Activated naive CD4-positive, alpha-beta T cell treated with anti-CD3 and anti-CD28 coated beads for 36 hours (primary cell): Measurements from ENCODE around the gene CSF3. TPM values are rescaled to one million over a fixed set of nuclear protein-coding genes. Genes with fewer than 3 reads are reported as not detected.
"Not testable (repeated sequence)": the region's sequence is repeated elsewhere in the genome, so short reads cannot be mapped to it uniquely, and the experiment has no call there.

Experiments
- CTCF ChIA-PET: fragments of 350-600 bp; sonication (Branson Sonifier 250); formaldehyde crosslinking; loops from one replicate; lab custom pipeline; 2021; ENCODE audit warnings: antibody characterized with exemption; lab: Charles Lee
- DNase-seq: peaks from one replicate; pipeline ENCODE4 v3.0.0-alpha.2; 2020
- H3K27ac Mint-ChIP-seq: one replicate; pipeline ENCODE4 v1.8.0; 2021; ENCODE audit warnings: mild to moderate bottlenecking, mixed read lengths
- H3K27me3 Mint-ChIP-seq: one replicate; pipeline ENCODE4 v1.8.0; 2021; ENCODE audit warnings: low read depth, mixed read lengths
- H3K36me3 Mint-ChIP-seq: one replicate; pipeline ENCODE4 v1.8.0; 2021; ENCODE audit warnings: low read depth, mixed read lengths
- H3K4me1 Mint-ChIP-seq: one replicate; pipeline ENCODE4 v1.8.0; 2021; ENCODE audit warnings: low read depth, mixed read lengths
- H3K4me3 Mint-ChIP-seq: one replicate; pipeline ENCODE4 v1.8.0; 2021; ENCODE audit warnings: mild to moderate bottlenecking, moderate library complexity, mixed read lengths
- H3K9me3 Mint-ChIP-seq: one replicate; pipeline ENCODE4 v1.8.0; 2021; ENCODE audit warnings: mixed read lengths
- intact Hi-C: fragments of 100-400 bp; cut with micrococcal nuclease; formaldehyde crosslinking; loops from one replicate; pipeline ENCODE4 v1.15.1; 2023
- total RNA-seq, 2 experiments: library from RNA; stranded (reverse); gene quantifications; one replicate each; pipeline ENCODE4 v1.2.3, GENCODE V29; 2021

CSF3 gene
- total RNA-seq, 2 experiments from 2014 or later = not detected

DNA sequence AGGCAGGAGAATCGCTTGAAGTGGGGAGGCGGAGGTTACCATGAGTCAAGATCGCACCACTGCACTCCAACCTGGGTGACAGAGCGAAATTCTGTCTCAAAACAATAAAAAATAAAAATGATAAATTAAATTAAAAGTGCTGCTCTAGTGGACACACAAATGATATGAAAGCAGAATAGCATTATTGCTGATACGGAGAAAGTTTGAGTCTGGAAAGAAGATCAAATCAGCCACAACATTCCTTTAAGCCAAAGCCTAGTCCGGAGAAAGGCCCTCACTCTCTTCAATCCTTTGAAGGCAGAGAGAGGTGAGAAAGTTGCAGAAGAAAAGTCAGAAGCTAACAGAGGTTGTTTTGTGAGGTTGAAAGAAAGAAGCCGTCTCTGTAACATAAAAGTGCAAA, 15.1 kb upstream of the CSF3 start:
- CTCF ChIA-PET = no interaction called here
- Mint-ChIP-seq H3K36me3 (peaks cover 15% of the 10 kb centered on the region), H3K4me1 (peaks cover 6% of the 10 kb centered on the region), H3K27me3 (no peaks in the 10 kb centered on the region), H3K4me3 (no peak overlapping the region), H3K27ac (no peak overlapping the region), H3K9me3 (no peaks in the 10 kb centered on the region)
- intact Hi-C loops = no loop called here
- DNase-seq = no peak

DNA sequence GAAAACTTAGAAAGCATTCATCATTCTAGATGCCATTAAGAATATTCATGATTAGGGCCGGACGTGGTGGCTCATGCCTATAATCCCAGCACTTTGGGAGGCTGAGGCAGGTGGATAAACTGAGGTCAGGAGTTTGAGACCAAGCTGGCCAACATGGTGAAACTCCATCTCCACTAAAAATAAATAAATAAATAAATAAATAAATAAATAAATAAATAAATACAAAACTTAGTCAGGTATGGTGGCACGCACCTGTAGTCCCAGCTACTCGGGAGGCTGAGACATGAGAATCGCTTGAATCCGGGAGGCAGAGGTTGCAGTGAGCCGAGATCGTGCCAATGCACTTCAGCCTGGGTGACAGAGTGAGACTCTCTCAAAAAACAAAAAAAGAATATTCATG, 13.9 kb upstream of the CSF3 start:
- H3K27me3 Mint-ChIP-seq, H3K4me1 Mint-ChIP-seq, intact Hi-C loops, H3K4me3 Mint-ChIP-seq, DNase-seq, H3K9me3 Mint-ChIP-seq, H3K27ac Mint-ChIP-seq, H3K36me3 Mint-ChIP-seq: not testable (repeated sequence)
- CTCF ChIA-PET = interaction anchor here (0.5 kb wide), 1 partner anchor 63 kb away, joined by 5 read pairs; no protein-coding TSS in a partner anchor

DNA sequence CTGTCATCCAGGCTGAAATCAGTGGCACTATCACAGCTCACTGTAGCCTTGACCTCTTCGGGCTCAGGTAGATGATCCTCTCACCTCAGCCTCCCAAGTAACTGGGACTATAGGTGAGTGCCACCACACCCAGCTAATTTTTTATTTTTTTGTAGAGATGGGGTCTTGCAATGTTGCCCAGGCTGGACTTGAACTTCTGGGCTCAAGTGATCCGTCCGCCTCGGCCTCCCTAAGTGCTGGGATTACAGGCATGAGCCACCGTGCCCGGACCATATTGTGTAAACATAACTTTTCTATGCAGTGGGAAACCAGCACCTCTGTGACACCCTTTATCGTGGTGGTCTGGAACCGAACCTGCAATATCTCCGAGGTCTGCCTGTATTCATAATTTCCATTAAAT, 11.2 kb upstream of the CSF3 start:
- Mint-ChIP-seq H3K4me1 (peaks cover 4% of the 10 kb centered on the region), H3K9me3 (no peaks in the 10 kb centered on the region), H3K36me3 (no peaks in the 10 kb centered on the region), H3K27me3 (no peaks in the 10 kb centered on the region), H3K4me3 (no peak overlapping the region), H3K27ac (no peak overlapping the region)
- intact Hi-C loops = no loop called here
- CTCF ChIA-PET = no interaction called here
- DNase-seq = no peak

DNA sequence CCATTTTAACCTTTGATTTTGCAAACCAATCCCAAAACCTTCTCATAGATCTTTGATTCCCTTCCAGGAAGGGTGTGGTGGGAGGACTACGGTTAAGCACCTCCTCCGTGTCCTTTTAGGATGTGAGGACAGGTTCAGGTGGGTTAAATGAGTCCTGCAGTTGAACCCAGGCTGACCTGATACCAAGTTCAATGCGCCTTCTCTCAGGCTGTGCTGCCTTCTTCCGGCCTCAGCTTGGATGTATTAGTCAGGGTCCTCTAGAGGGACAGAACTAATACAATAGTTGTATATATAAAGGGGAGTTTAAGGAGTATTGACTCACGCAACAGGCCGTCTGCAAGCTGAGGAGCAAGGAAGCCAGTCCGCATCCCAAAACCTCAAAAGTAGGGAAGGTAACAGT, 10.5 kb upstream of the CSF3 start:
- Mint-ChIP-seq H3K9me3 (no peaks in the 10 kb centered on the region), H3K27ac (no peak overlapping the region), H3K36me3 (no peaks in the 10 kb centered on the region), H3K4me1 (no peaks in the 10 kb centered on the region), H3K4me3 (no peak overlapping the region), H3K27me3 (no peaks in the 10 kb centered on the region)
- intact Hi-C loops = no loop called here
- CTCF ChIA-PET = interaction anchor here (1.5 kb wide), 1 partner anchor 23 kb away, joined by 5 read pairs; no protein-coding TSS in a partner anchor
- DNase-seq = no peak

DNA sequence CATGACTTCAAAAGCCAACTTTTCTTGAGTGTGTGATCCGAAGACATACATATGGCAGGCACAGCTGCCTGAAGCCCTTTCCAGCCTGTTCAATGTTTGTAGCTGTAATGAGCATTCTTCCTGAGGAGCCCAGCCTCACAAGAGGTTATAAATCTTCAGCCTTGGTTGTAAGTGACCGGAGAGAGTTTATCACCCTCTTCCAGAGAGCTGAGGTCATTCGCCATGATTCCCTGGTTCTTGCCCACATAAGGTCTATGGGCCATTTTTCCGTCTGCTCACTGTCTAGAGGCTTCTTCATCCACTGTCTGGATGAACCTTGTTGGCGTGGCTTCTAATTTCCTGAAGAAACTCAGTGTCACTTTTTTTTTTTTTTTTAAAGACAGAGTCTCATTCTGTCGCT, 9.7 kb upstream of the CSF3 start:
- H3K27ac Mint-ChIP-seq = no peak overlapping the region
- no peaks in the 10 kb centered on the region for H3K9me3 Mint-ChIP-seq
- DNase-seq = no peak
- H3K27me3 Mint-ChIP-seq = no peaks in the 10 kb centered on the region
- intact Hi-C loops = no loop called here
- no peaks in the 10 kb centered on the region for H3K36me3 Mint-ChIP-seq
- CTCF ChIA-PET = interaction anchor here (0.7 to 1.5 kb wide), 3 partner anchors 22 to 187 kb away, joined by 3 to 5 read pairs (median 3); no protein-coding TSS in a partner anchor
- no peak overlapping the region for H3K4me3 Mint-ChIP-seq
- H3K4me1 Mint-ChIP-seq = peaks cover 7% of the 10 kb centered on the region

DNA sequence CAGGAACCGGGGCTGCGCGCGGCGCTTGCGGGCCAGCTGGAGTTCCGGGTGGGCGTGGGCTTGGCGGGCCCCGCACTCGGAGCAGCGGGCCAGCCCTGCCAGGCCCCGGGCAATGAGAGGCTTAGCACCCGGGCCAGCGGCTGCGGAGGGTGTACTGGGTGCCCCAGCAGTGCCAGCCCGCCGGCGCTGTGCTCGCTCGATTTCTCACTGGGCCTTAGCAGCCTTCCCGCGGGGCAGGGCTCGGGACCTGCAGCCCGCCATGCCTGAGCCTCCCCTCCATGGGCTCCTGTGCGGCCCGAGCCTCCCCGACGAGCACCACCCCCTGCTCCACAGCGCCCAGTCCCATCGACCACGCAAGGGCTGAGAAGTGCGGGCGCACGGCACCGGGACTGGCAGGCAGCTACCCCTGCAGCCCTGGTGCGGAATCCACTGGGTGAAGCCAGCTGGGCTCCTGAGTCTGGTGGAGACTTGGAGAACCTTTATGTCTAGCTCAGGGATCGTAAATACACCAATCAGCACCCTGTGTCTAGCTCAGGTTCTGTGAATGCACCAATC, 4.2 kb upstream of the CSF3 start:
- peaks cover 15% of the 10 kb centered on the region for H3K4me1 Mint-ChIP-seq
- H3K9me3 Mint-ChIP-seq, H3K36me3 Mint-ChIP-seq, H3K27me3 Mint-ChIP-seq, intact Hi-C loops, DNase-seq, H3K4me3 Mint-ChIP-seq, H3K27ac Mint-ChIP-seq: not testable (repeated sequence)
- CTCF ChIA-PET = interaction anchor here (0.8 to 8.1 kb wide), 3 partner anchors 17 to 100 kb away, joined by 3 to 73 read pairs (median 28); no protein-coding TSS in a partner anchor

DNA sequence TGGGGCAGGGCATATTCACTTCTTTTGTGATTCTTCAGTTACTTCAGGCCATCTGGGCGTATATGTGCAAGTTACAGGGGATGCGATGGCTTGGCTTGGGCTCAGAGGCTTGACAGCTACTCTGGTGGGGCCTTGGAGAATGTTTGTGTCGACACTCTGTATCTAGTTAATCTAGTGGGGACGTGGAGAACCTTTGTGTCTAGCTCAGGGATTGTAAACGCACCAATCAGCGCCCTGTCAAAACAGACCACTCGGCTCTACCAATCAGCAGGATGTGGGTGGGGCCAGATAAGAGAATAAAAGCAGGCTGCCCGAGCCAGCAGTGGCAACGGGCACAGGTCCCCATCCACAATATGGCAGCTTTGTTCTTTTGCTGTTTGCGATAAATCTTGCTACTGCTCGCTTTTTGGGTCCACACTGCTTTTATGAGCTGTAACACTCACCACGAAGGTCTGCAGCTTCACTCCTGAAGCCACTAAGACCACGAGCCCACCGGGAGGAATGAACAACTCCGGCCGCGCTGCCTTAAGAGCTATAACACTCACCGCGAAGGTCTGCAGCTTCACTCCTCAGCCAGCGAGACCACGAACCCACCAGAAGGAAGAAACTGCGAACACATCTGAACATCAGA, 3.1 kb upstream of the CSF3 start:
- H3K4me3 Mint-ChIP-seq, DNase-seq, intact Hi-C loops, H3K36me3 Mint-ChIP-seq, H3K9me3 Mint-ChIP-seq, H3K27ac Mint-ChIP-seq, H3K27me3 Mint-ChIP-seq: not testable (repeated sequence)
- H3K4me1 Mint-ChIP-seq = peaks cover 15% of the 10 kb centered on the region
- CTCF ChIA-PET = interaction anchor here (0.8 to 8.1 kb wide), 10 partner anchors 16 to 180 kb away, joined by 3 to 73 read pairs (median 15); partner anchors contain the start of gene PSMD3

DNA sequence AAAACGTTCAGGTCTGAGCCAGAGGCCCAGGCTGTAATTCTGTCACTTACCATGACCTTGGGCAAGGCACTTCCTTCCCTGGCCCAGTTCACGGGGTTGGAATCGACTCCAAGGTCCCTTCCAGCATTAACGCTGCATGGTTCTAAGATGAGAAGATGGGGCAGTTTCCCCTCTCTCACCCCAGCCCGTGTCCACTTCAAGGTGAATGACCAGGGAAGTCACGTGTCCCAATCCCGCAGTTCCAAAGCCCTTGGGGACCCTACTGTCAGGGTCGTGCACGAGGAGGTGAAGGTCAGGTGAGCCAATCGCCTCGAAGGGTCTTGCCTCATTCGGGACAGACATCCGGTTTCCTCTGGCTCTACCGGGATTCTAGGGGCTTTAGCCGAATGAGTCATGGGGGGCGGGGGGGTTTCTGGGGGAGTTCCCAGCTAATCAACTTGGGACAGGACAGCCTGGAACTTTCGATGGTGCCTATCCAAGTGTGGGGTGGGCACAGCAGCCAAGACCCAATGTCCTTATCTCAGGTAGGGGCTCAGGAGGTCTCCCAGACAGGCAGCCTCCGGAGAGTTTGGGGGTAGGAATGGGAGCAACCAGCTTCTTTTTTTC, 762 bp upstream of the CSF3 start:
- Mint-ChIP-seq H3K27me3 (peaks cover 5% of the 10 kb centered on the region), H3K27ac (no peak overlapping the region), H3K4me1 (peaks cover 15% of the 10 kb centered on the region), H3K9me3 (no peaks in the 10 kb centered on the region), H3K4me3 (no peak overlapping the region), H3K36me3 (peaks cover 4% of the 10 kb centered on the region)
- no peak for DNase-seq
- CTCF ChIA-PET = interaction anchor here (0.7 to 8.1 kb wide), 9 partner anchors 12 to 187 kb away, joined by 3 to 73 read pairs (median 18); no protein-coding TSS in a partner anchor
- intact Hi-C loops = no loop called here

DNA sequence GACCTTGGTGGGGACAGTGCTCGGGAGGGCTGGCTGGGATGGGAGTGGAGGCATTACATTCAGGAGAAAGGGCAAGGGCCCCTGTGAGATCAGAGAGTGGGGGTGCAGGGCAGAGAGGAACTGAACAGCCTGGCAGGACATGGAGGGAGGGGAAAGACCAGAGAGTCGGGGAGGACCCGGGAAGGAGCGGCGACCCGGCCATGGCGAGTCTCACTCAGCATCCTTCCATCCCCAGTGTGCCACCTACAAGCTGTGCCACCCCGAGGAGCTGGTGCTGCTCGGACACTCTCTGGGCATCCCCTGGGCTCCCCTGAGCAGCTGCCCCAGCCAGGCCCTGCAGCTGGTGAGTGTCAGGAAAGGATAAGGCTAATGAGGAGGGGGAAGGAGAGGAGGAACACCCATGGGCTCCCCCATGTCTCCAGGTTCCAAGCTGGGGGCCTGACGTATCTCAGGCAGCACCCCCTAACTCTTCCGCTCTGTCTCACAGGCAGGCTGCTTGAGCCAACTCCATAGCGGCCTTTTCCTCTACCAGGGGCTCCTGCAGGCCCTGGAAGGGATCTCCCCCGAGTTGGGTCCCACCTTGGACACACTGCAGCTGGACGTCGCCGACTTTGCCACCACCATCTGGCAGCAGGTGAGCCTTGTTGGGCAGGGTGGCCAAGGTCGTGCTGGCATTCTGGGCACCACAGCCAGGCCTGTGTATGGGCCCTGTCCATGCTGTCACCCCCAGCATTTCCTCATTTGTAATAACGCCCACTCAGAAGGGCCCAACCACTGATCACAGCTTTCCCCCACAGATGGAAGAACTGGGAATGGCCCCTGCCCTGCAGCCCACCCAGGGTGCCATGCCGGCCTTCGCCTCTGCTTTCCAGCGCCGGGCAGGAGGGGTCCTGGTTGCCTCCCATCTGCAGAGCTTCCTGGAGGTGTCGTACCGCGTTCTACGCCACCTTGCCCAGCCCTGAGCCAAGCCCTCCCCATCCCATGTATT, 1.1 kb downstream of the CSF3 start:
- DNase-seq = no peak
- H3K36me3 Mint-ChIP-seq = peaks cover 9% of the 10 kb centered on the region
- H3K27me3 Mint-ChIP-seq = peaks cover 5% of the 10 kb centered on the region
- peaks cover 7% of the 10 kb centered on the region for H3K4me1 Mint-ChIP-seq
- intact Hi-C loops = no loop called here
- no peak overlapping the region for H3K27ac Mint-ChIP-seq
- no peak overlapping the region for H3K4me3 Mint-ChIP-seq
- no peaks in the 10 kb centered on the region for H3K9me3 Mint-ChIP-seq
- CTCF ChIA-PET = interaction anchor here (0.6 to 8.1 kb wide), 10 partner anchors 8 to 275 kb away, joined by 3 to 73 read pairs (median 12); no protein-coding TSS in a partner anchor

DNA sequence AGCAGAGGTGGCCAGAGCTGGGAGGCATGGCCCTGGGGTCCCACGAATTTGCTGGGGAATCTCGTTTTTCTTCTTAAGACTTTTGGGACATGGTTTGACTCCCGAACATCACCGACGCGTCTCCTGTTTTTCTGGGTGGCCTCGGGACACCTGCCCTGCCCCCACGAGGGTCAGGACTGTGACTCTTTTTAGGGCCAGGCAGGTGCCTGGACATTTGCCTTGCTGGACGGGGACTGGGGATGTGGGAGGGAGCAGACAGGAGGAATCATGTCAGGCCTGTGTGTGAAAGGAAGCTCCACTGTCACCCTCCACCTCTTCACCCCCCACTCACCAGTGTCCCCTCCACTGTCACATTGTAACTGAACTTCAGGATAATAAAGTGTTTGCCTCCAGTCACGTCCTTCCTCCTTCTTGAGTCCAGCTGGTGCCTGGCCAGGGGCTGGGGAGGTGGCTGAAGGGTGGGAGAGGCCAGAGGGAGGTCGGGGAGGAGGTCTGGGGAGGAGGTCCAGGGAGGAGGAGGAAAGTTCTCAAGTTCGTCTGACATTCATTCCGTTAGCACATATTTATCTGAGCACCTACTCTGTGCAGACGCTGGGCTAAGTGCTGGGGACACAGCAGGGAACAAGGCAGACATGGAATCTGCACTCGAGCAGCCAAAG, 2.3 kb downstream of the CSF3 start:
- peaks cover 1% of the 10 kb centered on the region for H3K27me3 Mint-ChIP-seq
- H3K36me3 Mint-ChIP-seq = peaks cover 13% of the 10 kb centered on the region
- CTCF ChIA-PET = interaction anchor here (1.3 to 8.1 kb wide), 7 partner anchors 9 to 180 kb away, joined by 3 to 73 read pairs (median 5); no protein-coding TSS in a partner anchor
- H3K27ac Mint-ChIP-seq = no peak overlapping the region
- no peak overlapping the region for H3K4me3 Mint-ChIP-seq
- DNase-seq = no peak
- H3K4me1 Mint-ChIP-seq = peaks cover 4% of the 10 kb centered on the region
- intact Hi-C loops = no loop called here
- no peaks in the 10 kb centered on the region for H3K9me3 Mint-ChIP-seq
